PC-3 (cell line): ENCODE data around the gene MGAT2. TPM values are rescaled to one million over a fixed set of nuclear protein-coding genes. Genes with fewer than 3 reads are reported as not detected.

ENCODE experiments used
- ATAC-seq: fragments of 200-7000 bp; cut with Tn5 transposase; 2 replicates; pipeline ENCODE4 v1.9.1; 2020; ENCODE audit warnings: mild to moderate bottlenecking, moderate library complexity
- BruUV-seq: library from RNA; stranded (reverse); fragments of 400-500 nt; replicated peaks from 2 replicates; lab custom pipeline; 2021; lab: Mats Ljungman, UMichigan
- CTCF ChIA-PET: fragments of 300-600 bp; sonication (Branson Sonifier 250); formaldehyde crosslinking; loops from one replicate; lab custom pipeline; 2022; ENCODE audit warnings: antibody characterized with exemption; lab: Charles Lee
- POLR2A ChIA-PET: fragments of 300-600 bp; sonication (Branson Sonifier 250); formaldehyde crosslinking; loops from one replicate; lab custom pipeline; 2022; ENCODE audit warnings: antibody characterized with exemption; ENCODE audit not compliant: unreplicated experiment; lab: Charles Lee
- DNase-seq: peaks from one replicate; pipeline ENCODE4 v3.0.0-alpha.2; 2015
- H2AFZ ChIP-seq: fragments of 300-600 bp; sonication (generic); 2 replicates; pipeline ENCODE4 v1.6.0; 2016; ENCODE audit warnings: antibody characterized with exemption, low read length
- H3F3A ChIP-seq: fragments of 300-600 bp; sonication (generic); one replicate; pipeline ENCODE4 v1.6.0; 2017; ENCODE audit warnings: antibody characterized with exemption, low read length, control low read depth, mild to moderate bottlenecking; ENCODE audit not compliant: unreplicated experiment
- H3K27ac ChIP-seq: fragments of 300-600 bp; sonication (generic); 2 replicates; pipeline ENCODE4 v1.5.1; 2016; ENCODE audit warnings: mild to moderate bottlenecking, low read length
- H3K27me3 ChIP-seq: fragments of 300-600 bp; sonication (generic); 2 replicates; pipeline ENCODE4 v1.6.1; 2016; ENCODE audit warnings: low read length, mixed read lengths
- H3K36me3 ChIP-seq: fragments of 300-600 bp; sonication (generic); 2 replicates; pipeline ENCODE4 v1.6.1; 2016; ENCODE audit warnings: low read depth, mixed run types, low read length, mixed read lengths
- H3K4me1 ChIP-seq: fragments of 300-600 bp; sonication (generic); 2 replicates; pipeline ENCODE4 v1.5.1; 2016; ENCODE audit warnings: low read length; ENCODE audit not compliant: insufficient read depth
- H3K4me2 ChIP-seq: fragments of 300-600 bp; sonication (generic); 2 replicates; pipeline ENCODE4 v1.6.0; 2016; ENCODE audit warnings: low read length
- H3K4me3 ChIP-seq: fragments of 300-600 bp; sonication (generic); 2 replicates; pipeline ENCODE4 v1.5.1; 2016; ENCODE audit warnings: mild to moderate bottlenecking, low read length, mixed read lengths
- H3K79me2 ChIP-seq: fragments of 300-600 bp; sonication (generic); 2 replicates; pipeline ENCODE4 v1.6.1; 2017; ENCODE audit warnings: low read length, mixed read lengths
- H3K9ac ChIP-seq: fragments of 300-600 bp; sonication (generic); 2 replicates; pipeline ENCODE4 v1.6.0; 2016; ENCODE audit warnings: mild to moderate bottlenecking, low read length
- H3K9me2 ChIP-seq: fragments of 300-600 bp; sonication (generic); replicated peaks from 2 replicates; pipeline ENCODE4 v1.6.1; 2016; ENCODE audit warnings: mixed run types, low read length, mixed read lengths
- H3K9me3 ChIP-seq: fragments of 300-600 bp; sonication (generic); 2 replicates; pipeline ENCODE4 v1.6.1; 2016; ENCODE audit warnings: low read length, mixed read lengths
- H4K20me1 ChIP-seq: fragments of 300-600 bp; sonication (generic); 2 replicates; pipeline ENCODE4 v1.6.1; 2016; ENCODE audit warnings: low read length, mixed read lengths
- CTCF ChIP-seq: fragments of 300-600 bp; sonication (generic); conservative IDR thresholded peaks from 2 replicates; pipeline ENCODE4 v1.5.1; 2017; ENCODE audit warnings: antibody characterized with exemption, low read depth, mild to moderate bottlenecking, low read length
- EZH2 ChIP-seq: fragments of 300-600 bp; sonication (generic); IDR thresholded peaks from one replicate; pipeline ENCODE4 v1.6.1; 2017; ENCODE audit warnings: antibody characterized with exemption, mild to moderate bottlenecking, low read length; ENCODE audit not compliant: unreplicated experiment
- EZH2phosphoT487 ChIP-seq: fragments of 300-600 bp; sonication (generic); IDR thresholded peaks from 2 replicates; pipeline ENCODE4 v1.6.1; 2018; ENCODE audit warnings: mild to moderate bottlenecking, antibody characterized with exemption, low read length, borderline replicate concordance
- intact Hi-C: fragments of 100-400 bp; cut with micrococcal nuclease; formaldehyde crosslinking; loops from 2 replicates; pipeline ENCODE4 v1.9.0; 2023
- total RNA-seq: library from RNA; depleted of rRNA; stranded (reverse); fragments of >200 nt; gene quantifications from 2 replicates; pipeline ENCODE4 v1.2.3, GENCODE V29; 2014

MGAT2 gene
- total RNA-seq, 1 experiment from 2014 or later: 39.5 TPM

- POLR2A ChIA-PET: interaction anchor here (1.7 kb wide), 1 partner anchor 8 kb away, joined by 10 read pairs; the partner anchor contains the start of gene RPS29
Observed at GRCh38 chr14:49594347-49595091, 26.1 kb upstream of the MGAT2 start.

DNA sequence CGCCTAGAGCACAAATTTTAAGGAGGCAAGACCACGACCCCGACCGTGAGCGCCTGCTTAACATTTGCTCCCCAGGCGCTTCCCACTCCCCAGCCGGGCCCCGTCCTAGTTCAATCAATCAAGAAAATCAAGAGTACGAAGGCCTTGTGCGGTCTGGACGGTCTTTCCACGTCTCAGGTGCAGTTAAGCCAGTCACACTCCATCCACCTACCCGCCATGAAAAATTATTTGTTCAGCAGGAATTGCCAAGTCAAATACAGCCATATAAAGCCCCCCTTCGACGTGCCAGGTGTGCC lies 22.5 kb upstream of the MGAT2 start:
- Histone ChIP-seq H3K9me3 (no peaks in the 10 kb centered on the region), H3K9ac (peak overlapping the region; percentile 97), H3K79me2 (peaks cover 60% of the 10 kb centered on the region), H3F3A (no peaks in the 10 kb centered on the region), H3K4me2 (peak overlapping the region; percentile 97), H3K27me3 (no peaks in the 10 kb centered on the region), H2AFZ (peak overlapping the region; percentile 90), H3K4me1 (peaks cover 34% of the 10 kb centered on the region), H3K4me3 (peak overlapping the region; percentile 94), H3K36me3 (peaks cover 5% of the 10 kb centered on the region; the same call in 1 of the 2 replicates), H3K9me2 (no peaks in the 10 kb centered on the region), H3K27ac (peak overlapping the region; percentile 82), H4K20me1 (no peaks in the 10 kb centered on the region)
- BruUV-seq: TSS peak; percentile 67
- CTCF ChIA-PET: interaction anchor here (0.7 kb wide), 1 partner anchor 12 kb away, joined by 5 read pairs; no protein-coding TSS in a partner anchor
- POLR2A ChIA-PET: no interaction called here
- peak; percentile 7 for ATAC-seq
- intact Hi-C loops: loop anchor here (1.0 kb wide), 1 partner anchor 22 kb away; the partner anchor contains the start of genes MGAT2 and RPL36AL
- no peak for TF ChIP-seq EZH2
- no peak for TF ChIP-seq EZH2phosphoT487
- TF ChIP-seq CTCF: no peak
- no peak for DNase-seq

More at GRCh38 chr14:49594347-49595091, 26.1 kb upstream of the MGAT2 start:
- Histone ChIP-seq H3K79me2 (peaks cover 31% of the 10 kb centered on the region), H2AFZ (no peak overlapping the region), H3F3A (no peaks in the 10 kb centered on the region), H3K4me3 (no peak overlapping the region), H3K4me2 (no peak overlapping the region), H3K27me3 (no peaks in the 10 kb centered on the region), H4K20me1 (no peaks in the 10 kb centered on the region), H3K9me3 (no peaks in the 10 kb centered on the region), H3K9ac (no peak overlapping the region), H3K27ac (no peak overlapping the region), H3K4me1 (peaks cover 28% of the 10 kb centered on the region), H3K9me2 (no peaks in the 10 kb centered on the region), H3K36me3 (no peaks in the 10 kb centered on the region)
- TF ChIP-seq CTCF: no peak
- no peak for TF ChIP-seq EZH2phosphoT487
- no peak for TF ChIP-seq EZH2
- DNase-seq (peak; percentile 32), ATAC-seq (no peak)
- CTCF ChIA-PET: interaction anchor here (0.5 to 1.7 kb wide), 4 partner anchors 8 to 173 kb away, joined by 3 to 7 read pairs (median 4); partner anchors contain the start of genes KLHDC2 and RPS29
- no TSS peak for BruUV-seq
- intact Hi-C loops: no loop called here
